Suppressor macrophage treated with lipopolysaccharide for 4 hours (primary cell): Measurements from ENCODE around the gene KDM2B.
"Not testable (repeated sequence)": the region's sequence is repeated elsewhere in the genome, so short reads cannot be mapped to it uniquely, and the experiment has no call there.

Experiments used
- DNase-seq: peaks from one replicate; pipeline ENCODE4 v3.0.0-alpha.2; 2020

Gene KDM2B

DNA sequence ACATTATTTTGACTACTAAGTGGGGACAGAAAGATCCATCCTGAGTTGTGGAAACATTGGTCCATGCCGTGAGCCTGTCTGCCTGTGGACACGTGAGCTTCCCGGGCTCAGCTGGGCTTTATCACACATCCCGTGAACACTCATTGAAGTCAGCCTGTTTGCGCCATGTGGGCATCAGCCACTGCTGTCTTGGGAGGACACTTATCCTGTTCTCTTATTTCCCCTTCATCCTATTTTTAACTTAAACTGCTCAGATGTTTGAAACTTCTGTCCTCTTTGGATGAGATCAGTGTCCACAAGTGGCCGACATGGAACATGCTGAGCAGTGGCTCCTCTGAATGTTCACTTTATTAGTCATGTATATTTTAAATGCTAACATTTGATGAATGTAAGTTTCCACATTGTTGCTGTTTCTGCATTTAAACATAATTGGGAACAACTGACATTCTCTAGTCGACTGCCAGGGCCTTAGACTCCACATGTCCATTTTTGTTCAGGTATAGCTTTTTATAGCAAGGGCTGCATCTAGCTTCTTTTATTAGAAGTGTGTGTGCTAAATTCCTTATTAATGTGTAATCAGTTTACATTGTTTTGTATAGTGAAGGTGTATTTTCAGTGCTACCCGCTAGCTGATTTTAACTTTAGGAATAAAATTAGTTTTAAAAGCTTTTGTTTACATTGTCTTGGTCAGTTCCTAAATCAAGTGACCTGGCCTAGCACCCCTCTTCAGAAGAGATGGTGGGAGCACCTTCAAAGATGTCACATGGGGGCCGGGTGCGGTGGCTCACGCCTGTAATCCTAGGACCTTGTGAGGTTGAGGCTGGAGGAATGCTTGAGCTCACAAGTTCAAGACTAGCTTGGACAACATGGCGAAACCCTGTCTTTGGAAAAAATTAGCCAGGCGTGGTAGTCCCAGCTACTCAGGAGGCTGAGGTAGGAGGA is 156.9 kb downstream of the KDM2B start:
- peak; percentile 80 for DNase-seq

DNA sequence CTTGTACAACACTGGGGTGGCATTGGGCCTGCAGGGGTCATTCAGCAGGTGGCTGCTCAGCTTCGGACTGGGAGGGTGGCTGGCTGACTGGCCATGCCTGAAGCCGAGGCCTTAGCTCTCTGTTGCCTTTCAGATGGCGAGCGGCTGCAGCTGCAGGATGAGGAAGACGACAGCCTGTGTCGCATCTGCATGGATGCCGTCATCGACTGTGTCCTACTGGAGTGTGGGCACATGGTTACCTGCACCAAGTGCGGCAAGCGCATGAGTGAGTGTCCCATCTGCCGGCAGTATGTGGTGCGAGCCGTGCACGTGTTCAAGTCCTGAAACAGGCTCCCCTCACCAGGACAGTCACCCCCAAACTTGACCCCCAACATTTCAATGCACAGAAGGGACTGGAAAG is 157.6 kb downstream of the KDM2B start:
- DNase-seq, result no peak

DNA sequence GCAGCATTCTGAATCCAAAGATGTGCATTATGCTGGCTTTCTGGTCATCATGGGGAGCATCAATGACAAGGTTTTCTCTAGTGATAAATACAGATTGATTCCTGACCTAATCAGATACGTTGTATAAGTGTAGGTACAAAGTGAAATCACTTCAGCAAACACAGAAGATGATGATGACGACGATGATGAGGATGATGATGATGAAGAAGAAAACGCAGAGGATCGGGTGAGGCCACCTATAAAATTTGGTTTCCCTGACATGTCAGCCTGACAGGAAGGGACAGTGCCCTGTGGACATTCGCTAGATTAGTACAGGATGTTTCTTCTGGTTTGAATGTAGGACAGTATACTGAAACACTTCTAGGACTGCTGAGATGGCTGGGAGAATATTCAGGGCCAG is 160.7 kb downstream of the KDM2B start:
- no peak for DNase-seq

DNA sequence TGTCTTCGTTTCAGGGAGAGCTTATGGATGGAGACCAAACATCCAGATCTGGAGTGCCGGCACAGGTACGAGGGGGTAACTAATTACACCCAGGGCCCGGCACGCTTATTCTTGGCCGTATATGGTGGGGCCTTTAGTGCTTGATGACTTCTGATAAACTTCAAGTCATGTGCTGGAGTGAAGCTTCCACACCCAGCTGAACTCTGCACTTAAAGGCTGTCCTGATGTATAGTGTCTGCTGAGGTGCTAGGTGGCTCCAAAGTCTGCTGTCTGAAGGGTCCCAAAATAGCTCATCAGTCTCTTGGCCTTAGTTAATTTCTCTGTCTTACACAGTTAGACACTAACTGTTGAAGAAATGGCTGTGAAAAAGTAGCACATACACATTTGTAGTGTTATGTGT is 163.0 kb downstream of the KDM2B start:
- no peak for DNase-seq

DNA sequence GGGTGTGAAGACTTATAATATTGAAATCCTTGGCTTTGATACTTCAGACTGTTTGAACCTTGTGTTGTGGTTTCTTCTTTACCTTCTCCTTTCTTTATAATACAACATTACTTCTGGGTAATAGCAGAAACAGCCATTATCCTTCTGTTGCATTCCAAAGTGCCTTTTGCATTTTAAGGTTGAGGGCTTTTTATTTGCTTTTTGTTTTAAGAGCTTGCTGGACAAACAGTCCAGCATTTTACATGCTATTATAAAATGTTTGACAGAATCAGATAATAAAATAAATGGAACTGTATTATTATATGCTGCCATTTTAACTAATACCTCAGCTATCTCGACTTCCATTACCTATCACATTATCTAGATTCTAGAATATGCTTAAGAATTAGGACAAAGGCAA is 166.9 kb downstream of the KDM2B start:
- no peak for DNase-seq

DNA sequence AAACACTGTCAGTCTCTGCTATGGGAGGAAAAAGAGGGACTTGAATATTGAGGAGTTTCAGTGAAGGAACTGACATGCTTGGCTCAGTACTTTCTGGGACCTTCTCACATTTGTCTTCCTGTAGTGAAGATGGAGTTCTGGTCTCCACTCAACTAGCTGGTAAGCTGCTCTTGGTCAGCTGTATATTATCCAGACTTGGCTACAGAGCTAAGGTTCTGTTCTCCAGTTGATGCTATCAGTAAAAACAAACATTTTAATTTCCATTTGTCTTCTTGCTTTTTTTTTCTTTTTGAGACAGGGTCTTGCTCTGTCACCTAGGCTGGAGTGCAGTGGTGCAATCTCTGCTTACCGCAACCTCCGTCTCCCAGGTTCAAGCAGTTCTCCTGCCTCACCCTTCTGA is 175.6 kb downstream of the KDM2B start:
- no peak for DNase-seq

DNA sequence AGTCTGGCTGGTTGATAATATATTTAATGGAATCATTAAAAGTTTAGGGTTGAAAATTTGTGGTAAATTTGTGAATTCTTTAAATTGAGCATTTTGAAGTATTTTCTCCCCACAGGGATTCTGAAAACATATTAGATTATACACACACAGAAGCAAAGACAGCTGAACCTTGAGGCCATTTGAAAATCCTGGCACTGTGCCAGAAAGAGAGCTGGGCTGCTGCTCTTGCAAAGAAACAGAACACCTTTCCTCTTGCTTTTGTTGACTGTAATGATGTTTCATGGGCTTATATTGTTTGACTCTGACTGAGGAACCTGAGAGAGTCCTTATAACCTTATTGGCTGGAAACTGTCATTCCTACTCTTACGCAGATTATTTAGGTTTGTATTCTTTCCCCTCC is 176.1 kb downstream of the KDM2B start:
- no peak for DNase-seq

DNA sequence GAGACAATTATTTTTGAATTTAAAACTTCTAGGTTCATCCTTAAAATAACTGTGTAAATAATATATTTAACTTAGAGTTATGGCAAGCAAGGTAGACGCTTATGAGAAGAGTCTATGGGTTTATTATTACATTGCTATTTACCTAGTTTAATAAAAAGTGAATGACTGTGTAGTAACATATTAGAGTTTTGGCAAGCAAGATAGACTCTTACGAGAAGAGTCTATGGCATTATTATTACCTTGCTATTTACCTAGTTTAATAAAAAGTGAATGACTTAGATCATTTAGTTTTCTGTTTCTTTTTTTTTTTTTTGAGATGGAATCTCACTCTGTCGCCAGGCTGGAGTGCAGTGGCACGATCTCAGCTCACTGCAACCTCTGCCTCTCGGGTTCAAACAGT is 177.1 kb downstream of the KDM2B start:
- no peak for DNase-seq

DNA sequence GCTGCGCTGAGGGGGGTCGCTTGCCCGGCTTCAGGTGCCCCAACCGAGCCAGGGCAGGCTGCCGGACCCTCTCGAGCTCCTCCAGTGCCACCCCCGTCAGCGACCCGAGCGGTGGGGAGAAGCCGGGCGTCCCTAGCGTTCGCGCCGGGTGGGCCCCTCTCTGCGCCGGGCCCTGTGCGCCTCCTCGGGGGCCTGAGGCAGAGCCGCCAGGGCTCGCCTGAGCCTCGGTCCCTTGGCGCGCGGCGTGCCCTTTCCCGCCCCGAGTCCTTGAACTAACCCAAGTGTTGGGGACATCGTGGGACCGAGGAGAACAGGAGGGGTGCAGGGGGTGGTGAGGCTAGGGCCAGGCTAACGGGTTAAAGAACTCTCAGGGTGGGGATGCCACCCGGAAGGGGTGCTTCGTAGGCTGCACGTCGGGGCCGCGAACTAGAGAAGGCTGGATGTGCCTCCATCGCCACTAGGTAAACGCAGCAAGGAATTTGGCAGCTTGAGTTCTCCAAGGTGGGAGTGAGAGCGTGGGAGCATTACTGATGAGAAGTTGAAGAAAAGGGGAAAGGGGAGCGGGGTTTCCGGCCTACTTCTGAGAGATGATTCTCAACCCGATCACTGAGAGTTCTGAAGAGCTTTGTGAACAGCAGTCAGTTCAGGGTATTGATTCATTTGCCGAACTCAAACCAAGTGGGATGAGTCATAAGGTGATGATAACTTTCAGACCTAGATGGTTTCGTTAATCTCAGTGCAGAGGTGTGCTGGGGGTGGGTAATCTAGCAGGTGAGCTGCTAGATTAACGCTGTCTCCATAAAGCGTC is 180.3 kb downstream of the KDM2B start:
- DNase-seq, result peak; percentile 40

DNA sequence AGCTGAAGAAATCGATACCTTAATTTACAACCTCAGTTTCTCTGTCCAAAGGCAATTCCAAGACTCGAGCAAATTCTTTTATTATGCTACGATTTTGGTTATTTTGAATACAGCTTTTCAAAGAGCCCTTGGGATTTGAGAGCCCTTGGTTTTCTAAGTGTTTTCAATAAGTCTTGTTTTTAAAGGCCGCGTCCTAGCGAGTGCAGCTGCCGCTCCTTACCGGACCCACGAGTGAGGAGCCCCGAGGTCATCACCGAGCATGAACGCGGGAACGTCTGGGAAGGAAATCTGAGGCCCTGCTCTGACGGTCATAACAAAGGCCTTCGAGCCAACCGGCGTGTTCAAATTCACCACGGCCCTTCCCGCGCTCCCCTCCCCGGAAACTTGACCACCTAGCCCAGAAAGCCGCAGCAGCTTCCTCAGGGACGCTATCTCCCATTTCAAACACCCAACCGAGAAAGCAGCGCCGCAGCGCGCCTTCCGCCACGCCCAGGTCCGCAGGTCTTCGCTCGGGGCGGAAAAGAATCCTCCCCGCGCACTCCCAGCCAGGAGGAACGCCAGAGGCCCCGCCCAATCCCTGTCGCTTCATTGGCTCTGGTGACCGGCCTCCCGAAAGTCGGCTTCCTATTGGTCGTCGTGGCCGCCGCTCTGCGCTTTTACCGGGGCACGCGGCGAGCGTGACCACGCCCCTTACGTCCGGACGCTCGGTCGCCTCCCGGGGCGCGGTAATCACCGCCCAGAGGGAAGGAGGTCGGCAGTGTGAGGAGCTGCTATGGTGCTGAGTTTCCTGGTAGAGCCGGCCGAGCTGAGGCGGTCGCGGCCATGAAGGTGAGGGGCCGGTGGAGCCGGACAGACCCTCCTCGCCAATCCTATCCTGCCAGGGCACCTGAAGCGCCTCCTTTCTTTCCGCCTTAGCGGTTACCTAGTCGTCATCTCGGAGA is 181.2 kb downstream of the KDM2B start, which contains the start of gene RNF34:
RNF34 (plus strand) TSS at position 728 of the 941 bp plus-strand sequence; CDS start at position 823, 95 bp downstream.
- peak; percentile 99 for DNase-seq

DNA sequence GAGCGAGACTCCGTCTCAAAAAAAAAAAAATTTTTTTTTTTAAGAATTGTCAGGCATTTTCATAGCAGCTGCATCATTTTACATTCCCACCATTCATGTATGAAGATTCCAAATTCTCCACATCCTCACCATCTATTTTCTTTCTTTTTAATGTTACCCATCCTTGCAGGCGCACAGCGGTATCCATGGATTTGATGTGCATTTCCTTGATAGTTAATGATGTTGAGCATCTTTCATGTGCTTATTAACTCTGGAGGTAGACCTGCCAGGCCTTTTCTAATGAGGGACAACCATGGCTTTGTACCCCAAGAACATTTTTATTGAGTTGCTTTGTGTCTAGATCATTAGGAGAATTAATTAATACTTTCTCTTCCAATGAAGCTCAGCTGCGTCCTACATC is 182.5 kb downstream of the KDM2B start:
- no peak for DNase-seq

DNA sequence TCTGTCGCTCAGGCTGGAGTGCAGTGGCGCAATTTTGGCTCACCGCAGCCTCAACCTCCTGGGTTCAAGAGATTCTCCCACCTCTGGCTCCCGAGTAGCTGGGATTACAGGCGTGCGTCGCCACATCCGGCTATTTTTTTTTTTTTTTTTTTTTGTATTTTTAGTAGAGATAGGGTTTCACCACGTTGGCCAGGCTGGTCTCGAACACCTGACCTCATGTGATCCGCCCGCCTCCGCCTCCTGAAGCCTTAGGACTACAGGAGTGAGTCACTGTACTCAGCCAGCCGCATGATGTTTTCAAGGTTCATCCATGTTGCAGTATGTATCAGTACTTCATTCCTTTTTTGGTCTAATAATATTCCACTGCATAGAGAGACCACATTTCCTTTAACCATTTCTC is 183.3 kb downstream of the KDM2B start:
- no peak for DNase-seq

DNA sequence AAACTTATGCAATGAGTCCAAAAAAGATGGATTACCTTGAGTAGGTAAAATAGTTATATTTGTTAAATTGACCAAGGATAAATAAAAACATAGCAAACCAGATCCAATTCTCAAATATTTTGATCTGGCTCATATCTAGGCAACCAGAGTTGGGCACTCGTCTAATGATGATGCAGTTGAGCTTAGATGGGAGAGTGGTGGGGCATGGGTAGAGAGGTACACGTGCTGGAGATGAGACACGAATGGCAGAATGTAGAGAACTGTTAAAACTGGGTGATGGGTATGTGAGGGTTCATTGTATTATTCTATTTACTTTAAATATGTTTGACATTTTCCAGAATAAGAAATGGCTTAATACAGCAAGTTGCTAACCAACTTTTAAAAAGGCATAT is 188.5 kb downstream of the KDM2B start:
- no peak for DNase-seq

DNA sequence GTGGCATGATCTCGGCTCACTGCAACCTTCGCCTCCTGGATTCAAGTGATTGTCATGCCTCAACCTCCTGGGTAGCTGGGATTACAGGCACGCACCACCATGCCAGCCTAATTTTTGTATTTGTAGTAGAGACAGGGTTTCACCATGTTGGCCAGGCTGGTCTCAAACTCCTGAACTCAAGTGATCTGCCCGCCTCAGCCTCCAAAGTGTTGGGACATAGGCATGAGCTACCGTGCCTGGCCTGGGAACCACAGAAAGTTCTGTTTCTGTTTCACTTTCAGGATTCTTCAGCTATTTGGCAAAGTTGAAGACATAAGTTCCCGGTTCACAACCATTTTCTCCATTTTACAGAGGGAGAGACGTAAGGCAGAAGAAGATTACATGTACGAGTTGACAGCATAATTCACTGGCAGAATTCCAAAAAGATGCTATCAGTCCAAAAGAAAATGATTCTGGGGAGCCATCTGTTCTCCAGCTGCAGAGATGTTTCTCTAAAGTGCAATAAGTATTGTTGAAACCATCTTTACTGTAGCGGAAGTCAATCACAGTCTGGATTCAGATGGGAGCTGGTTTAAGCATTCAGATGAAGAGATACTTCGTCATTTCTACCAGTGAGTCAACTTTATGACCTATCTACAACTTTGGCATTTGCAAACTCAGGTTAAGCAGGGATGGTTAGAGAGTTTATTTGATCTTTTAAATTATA is 189.1 kb downstream of the KDM2B start:
- peak; percentile 94 for DNase-seq

DNA sequence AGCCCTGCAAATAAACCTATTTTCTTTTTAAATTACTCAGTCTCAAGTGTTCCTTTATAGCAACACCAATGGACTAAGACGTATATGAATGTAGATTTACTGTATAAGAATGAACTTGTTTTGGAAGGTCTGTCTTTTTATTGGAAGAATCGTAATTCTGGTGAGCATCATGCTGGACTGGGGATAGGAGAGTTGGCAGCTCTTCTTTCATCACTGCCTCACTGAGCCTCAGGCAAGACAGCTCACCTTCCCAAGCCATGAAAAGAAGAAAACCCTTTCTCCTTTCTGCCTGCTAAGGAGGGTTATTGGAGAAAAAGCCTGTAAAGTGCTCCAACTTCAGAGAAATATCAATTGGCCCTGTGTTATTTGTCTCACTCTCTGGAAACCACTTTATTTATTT is 190.0 kb downstream of the KDM2B start:
- no peak for DNase-seq

DNA sequence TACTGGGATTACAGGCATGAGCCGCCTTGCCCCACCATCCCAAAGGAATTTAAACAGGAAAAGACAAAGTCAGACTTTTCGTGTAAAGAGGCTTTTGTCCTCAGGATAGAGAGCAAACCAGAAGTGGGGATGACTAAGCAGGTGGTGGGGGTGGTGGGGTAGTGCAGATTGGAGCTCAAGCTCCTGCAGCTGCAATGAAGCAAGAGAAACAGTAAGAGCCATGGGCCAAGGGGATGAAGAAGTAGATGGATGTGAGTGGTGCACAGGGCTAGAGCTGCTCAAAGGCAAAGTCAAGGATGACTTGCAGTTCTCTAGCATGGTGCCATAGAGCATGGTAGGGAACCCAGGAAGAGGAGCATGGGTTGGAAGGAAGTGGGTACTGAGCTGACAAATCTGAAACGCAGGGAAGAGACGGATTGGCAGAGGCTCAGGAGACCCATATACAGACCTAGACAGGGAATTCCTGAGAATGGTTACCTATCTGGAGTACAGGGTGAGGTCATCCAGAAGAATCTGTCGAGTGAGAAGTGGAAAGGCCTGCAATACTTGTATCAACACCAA is 192.3 kb downstream of the KDM2B start:
- DNase-seq, result peak; percentile 48

DNA sequence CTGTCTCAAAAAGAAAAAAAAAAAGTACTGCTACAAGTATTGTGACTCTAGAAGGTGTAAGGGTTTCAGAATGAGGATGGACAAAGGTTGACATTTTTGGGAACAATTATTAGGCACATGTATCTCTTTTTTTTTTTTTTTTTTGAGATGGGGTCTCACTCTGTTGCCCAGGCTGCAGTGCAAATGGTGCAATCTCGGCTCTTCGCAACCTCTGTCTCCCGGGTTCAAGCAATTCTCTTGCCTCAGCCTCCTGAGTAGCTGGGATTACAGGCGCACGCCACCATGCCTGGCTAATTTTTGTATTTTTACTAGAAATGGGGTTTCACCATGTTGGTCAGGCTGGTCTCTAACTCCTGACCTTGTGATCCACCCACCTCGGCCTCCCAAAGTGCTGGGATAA is 195.9 kb downstream of the KDM2B start:
- not testable (repeated sequence) for DNase-seq

DNA sequence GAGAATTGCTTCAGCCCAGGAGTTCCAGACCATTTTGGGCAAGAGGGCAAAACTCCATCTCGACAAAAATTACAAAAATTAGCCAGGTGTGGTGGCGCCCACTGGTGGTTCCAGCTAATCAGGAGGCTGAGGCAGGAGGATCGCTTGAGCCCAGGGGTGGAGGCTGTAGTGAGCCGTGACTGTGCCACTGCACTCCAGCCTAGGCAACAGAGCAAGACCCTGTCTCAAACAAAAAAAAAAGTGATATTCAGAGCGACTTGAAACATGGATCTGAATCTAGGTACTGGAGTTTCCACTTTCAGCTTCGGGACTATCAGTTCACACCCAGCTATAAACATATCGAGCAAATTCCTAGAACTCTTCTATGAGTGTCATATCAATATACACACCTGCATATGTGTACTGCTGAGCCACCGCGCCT is 197.2 kb downstream of the KDM2B start:
- DNase-seq, result no peak

DNA sequence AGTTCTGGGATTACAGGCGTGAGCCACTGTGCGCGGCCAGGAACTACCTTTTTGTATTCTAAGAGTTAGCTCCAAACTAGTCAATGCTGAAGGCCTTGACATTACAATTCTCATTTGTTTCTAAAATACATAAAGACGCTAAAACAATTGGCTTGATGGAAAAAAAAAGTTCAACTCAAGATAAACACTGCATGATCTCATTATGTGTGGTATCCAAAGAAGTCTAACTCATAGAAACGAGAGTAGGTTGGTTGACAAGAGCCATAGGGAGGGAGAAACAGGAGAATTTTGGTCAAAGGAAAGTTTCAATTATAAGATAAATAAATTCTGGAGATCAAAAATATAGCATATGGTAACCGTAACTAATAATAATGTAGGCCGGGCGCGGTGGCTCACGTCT is 200.9 kb downstream of the KDM2B start:
- no peak for DNase-seq
